ENCODE data around the gene SKIC8.

Gene SKIC8

DNA sequence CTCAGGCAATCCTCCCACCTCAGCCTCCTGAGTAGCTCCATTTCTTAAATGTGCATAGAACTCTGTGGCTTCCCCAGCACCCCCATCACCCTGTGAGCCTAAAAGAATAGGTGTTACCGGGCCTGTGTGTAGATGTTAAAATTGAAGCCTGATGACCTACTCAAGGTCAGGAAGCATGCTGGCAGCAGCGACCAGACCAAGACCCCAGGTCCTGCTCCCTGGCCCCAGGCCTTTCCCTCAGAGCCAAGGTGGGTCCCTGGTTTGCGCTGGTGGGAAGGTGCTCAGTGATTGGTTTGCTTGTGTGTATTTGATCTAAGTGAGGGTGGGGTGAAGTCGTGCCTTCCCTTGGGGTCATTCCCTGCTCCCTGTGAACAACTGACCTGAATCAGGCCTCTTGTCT, 22.4 kb upstream of the SKIC8 start:
- no peak for DNase-seq

GRCh38 chr15:78321041-78321570, 21.7 kb upstream of the SKIC8 start:
- no peak for DNase-seq

- no peak for DNase-seq
Observed at GRCh38 chr15:78320183-78320582, 20.8 kb upstream of the SKIC8 start.

- DNase-seq, result no peak
Observed at GRCh38 chr15:78319588-78319987, 20.2 kb upstream of the SKIC8 start.

DNA sequence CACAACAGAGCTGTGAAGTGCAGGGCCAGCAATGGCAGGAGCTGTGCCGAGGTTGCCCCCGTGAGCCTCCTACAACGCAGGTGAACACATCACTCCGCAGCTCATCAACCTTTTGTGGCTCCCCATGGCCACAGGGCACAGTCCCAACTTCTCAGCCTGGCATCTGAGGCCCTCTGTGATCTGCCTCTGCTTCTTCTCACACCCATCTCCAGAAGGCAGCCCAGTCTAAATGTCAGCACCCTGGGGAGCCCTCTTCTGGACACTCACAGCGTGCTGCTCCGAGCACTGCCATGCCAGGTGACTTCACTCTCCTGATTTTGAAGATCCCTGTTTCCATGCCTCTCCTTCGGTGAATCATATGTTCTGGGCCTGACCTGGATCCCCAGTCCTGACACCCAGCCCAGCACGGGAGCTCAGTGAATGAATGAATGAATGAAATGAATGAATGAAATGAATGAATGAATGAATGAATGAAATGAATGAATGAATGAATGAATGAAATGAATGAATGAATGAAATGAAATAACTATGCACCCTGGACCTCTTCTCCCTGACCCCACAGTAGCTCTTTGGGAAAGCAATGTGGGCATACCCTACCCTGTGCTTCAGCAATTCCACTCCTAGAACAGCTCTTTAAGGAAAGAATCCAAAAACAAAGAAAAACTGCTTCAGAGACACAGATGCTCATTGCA, 17.9 kb upstream of the SKIC8 start:
- no peak for DNase-seq

DNA sequence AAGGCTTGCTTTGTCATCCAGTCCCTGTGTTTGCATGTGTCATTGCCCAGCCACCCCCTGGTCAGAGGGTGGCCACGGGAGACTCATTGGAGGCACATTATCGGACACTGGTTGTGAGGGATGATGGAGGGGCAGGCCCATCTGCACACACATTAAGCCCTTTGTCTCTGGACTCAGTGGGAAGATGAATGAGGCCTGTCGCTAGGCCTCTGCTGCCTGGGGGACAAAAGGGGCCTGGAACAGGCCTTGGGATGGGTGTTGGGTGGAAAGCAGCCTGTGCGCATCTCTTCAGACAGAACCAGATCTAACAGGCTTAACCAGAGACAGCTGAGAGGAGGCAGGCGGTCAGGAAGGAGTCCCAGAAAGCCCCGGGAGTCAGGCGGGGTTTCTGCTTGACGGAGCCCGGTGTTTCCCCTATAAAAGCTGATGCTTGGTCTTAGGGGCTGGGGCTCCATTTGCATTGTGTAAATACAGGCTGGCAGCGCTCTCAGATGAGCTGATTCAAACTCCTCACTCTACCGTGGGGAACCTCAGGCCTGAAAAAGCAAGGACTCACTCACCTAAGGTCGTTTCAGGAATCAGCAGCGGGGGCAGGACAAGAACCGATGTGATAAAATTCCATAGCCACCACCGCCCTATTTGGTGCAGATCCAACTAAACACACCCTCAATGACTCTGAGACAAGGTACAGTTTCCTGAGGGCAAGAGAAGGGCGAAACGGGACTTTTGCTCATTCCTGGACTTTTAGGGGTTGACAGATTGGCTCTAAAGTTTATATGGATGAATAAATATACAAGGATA, 17.1 kb upstream of the SKIC8 start:
- no peak for DNase-seq

DNA sequence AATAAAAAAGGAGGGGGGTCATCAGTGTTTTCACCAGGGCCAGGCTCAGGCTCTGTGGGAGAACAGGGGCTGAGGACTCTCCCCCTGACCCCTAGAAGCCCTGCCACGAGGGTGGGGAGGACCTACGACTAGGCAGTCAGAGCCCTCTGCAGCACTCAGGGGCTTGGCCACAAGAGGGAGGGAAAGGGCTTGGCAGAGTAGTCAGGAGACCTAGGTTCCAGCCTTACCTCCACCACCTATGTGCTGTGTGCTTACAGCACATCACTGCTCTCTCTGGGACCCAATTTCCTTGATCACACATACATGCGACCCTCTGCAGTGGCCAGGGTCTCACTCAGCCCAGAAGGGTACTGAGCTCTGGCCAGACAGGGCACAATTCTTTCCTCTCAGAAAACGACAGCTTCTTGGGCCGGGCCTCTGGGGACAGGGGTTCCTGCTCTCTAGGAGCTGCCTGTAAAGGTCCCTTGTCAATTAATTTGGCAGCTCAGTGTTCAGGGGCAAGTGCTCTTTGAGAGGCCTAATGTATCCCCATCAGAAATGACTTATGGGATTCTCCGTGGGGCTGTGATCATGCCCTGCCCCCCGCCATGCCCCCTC, 16.4 kb upstream of the SKIC8 start:
- DNase-seq, result no peak

GRCh38 chr15:78314181-78314581, 14.8 kb upstream of the SKIC8 start:
- no peak for DNase-seq

GRCh38 chr15:78313383-78313782, 14.0 kb upstream of the SKIC8 start:
- no peak for DNase-seq

DNA sequence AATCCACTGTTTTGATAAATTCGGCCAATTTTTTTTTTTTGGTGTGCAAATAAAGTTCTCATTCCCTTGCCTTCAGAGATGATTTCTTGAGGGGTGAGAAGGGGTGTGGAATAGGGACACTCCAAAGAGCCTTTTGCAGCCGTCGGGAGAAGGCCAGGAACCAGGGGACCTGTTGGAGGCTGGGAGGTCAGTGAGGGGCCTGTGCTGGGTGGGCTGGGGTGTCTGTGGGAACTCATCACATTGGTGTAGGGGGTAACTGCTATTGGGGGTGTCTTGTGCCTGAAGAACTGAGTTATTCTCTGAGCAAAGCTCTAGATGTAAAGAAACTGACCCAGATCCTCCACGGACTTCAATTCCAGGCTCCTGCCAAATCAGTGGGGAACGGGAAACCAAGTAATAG, 13.5 kb upstream of the SKIC8 start:
- DNase-seq, result no peak

- DNase-seq, result no peak
Observed at GRCh38 chr15:78312536-78312935, 13.1 kb upstream of the SKIC8 start.

DNA sequence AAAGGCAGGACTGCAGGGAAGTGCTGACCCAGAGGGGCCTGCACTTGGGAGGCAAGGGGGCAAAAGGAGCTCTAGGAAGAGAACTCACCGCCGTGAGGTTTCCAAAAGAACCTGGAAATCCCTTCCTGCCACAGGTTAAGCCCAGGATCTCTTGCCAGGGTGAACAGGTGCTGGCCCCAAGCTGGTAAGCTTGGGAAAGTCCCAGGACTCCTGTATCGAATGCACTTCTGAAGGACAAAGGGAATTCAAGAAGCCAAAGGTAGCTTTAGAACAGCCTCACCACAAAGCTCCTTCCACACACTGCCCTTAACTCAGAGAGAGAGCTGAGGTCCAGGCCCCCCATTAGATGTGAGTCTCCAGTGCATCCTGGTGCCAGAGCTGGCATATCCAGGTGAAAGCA, 11.9 kb upstream of the SKIC8 start:
- DNase-seq, result no peak

DNA sequence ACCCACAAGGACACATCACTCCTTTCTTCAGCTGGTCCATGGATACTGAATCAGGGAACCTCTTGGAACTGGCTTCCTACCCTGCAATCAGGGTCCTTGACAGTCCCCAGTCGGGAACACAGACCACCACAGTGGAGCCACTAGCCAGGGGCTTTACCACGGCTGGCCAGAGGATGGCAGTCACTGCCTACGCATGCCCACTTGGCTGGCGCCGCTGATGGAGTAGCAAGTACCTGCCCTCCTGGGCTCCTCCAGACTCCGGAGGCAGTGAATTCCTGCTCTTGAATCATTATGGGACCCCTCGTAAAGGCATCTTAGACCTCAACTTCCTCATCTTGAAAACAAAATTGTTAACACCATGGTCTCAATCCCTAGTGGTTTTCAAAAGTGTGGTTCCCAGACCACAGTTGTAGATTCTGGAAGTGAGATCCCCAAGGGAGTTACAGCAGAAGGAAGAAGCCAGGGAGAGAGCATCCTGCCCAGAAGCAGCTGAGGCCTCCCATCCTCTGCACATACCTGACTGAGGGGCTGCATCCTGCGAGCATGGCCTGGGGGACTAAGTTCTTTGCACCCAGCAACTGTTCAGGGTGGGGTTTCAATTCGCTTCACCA, 9.1 kb upstream of the SKIC8 start:
- no peak for DNase-seq

- DNase-seq, result no peak
Observed at GRCh38 chr15:78307976-78308375, 8.6 kb upstream of the SKIC8 start.

DNA sequence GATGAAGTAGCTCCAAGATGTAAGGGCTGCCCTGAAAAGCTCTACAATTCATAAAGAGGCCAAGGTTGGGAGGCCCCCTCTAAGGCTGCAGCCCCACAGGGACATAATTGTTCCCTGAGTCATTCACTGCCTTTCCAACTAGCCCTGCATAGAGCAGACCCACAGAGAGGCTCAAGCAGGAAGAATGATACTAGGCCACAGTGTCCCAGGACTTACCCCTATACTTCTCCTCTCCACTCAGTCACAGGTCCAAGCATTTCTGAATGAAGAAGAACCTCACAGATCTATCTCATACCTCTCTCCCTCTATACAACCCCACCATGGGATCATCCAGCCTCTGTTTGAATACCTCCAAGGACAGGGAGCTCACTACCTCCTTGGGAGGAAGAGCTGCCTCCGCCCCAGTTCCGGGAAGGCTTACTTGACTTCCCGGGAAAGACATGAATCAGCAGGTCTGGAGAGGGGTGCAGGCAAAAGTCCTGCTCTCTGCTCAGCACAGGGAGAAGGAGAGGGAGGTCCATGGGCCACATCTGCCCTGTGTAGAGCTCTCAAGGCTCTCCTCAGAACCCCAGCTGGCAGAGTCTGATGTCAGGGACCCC, 6.9 kb upstream of the SKIC8 start:
- no peak for DNase-seq

DNA sequence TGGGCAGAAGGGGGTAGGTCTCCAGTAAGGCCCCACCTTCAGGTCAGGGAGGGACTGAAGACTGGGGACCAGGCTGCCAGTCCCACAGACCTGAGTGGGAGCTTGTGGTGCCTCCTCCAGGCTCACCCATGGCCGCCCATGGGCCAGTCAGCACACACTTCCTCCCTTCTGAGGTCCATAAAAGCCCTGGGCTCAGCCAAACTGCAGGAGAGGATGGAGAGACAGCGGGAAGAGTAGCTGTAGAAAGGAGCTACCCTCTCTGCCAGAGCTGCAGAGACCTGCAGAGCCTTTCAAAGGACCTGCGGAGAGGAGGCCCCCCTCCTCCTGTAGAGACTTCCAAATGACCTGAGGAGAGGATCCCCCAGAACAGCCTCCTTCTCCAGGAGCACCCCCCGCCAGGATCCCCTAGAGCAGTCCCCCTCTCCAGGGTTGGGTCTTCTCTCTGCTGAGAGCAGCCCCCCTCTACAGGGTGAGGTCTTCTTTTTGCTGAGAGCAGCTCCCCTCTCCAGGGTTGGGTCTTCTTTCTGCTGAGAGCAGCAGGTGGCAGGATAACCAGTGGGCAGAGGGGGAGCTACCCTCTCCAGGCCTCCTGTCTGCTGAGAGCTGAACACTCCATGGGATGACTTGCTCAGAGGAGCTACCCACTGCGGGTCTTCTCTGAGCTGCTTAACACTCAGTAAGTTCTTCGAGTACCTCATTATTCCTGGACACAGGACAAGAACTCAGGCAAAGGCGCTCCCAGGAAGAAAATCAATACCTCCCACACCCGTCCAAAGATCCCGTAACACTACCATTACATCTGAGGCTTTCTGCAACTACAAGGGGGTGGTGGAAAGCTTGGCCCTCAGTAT, 5.0 kb upstream of the SKIC8 start:
- no peak for DNase-seq

DNA sequence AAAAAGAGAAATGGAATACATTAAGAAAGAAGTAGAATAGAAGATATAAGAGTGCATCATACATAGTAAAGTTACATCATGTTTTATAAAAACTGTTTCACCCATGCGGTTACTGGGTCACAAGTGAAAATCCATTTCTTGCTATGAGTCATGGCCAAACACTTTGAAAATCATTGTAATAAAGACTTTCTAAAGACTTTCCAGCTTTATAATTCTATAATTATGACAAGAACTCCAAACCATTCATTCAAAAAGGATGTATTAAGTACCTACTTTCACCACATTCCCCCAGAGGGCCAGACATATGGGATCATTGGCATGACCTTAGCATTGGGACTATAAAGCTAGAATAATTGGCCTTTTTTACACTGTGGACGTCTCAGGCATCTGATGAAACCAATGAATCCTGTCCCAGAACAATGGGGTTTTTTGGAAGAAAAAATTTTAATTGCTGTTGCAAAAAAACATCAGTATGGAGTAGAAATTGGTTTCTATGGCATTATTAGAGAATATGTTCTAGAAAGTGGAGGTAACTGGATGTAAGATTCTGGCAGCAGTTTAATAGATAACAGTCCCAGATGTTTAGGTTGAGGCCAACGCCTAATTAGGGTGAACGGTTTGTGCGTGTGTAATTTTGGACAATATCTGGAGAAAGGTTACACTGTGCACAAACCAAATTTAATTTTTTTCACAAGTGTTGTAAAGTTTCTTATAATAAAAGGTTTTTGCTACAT, 3.3 kb upstream of the SKIC8 start:
- no peak for DNase-seq

DNA sequence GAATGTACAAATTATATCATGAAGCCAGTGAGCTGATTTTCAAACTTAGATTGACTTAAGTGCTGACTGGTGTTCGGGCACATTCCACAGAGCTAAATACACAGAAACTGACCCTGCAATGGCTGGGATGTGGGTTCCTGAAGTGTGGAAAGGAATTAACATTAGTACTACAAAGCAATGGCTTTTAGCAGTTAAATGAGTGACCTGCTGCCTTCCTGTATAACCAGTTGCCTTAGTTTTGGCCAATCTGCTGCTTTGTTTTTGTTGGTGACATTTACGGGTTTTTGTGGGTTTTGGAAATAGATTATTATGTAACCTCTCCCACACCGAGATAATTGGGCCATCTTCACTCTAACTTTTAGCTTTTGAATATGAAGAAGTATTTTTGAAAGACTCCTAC, 2.4 kb upstream of the SKIC8 start:
- no peak for DNase-seq

GRCh38 chr15:78301326-78301725, 1.9 kb upstream of the SKIC8 start:
- no peak for DNase-seq

GRCh38 chr15:78292219-78292618, 7.2 kb downstream of the SKIC8 start:
- no peak for DNase-seq

DNA sequence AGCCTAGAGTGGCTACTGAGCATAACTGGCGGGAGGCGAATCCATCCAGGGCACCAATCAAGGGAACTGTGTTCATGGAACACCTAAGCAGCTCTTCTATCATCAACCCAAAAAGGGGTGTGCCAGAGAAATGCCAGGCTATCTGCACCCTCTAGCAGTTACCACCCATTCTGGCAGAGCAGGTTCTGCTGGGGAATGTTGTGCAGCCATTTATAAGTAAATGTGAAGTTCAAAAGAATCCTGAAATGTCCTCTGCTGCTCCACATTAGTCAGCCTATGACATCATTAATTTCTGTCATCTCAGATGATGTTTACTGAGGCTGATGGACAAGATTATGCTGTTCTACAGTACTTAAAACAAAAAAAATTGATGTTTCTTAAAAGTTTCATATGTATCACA, 7.7 kb downstream of the SKIC8 start:
- no peak for DNase-seq
